ENCODE measurements around the gene TMIGD3. TPM values are rescaled to one million over a fixed set of nuclear protein-coding genes. Genes with fewer than 3 reads are reported as not detected.

TMIGD3 gene
- total RNA-seq, 4 donors from 2014 or later = 4.4 to 17.1 (median 5.1) TPM

DNA sequence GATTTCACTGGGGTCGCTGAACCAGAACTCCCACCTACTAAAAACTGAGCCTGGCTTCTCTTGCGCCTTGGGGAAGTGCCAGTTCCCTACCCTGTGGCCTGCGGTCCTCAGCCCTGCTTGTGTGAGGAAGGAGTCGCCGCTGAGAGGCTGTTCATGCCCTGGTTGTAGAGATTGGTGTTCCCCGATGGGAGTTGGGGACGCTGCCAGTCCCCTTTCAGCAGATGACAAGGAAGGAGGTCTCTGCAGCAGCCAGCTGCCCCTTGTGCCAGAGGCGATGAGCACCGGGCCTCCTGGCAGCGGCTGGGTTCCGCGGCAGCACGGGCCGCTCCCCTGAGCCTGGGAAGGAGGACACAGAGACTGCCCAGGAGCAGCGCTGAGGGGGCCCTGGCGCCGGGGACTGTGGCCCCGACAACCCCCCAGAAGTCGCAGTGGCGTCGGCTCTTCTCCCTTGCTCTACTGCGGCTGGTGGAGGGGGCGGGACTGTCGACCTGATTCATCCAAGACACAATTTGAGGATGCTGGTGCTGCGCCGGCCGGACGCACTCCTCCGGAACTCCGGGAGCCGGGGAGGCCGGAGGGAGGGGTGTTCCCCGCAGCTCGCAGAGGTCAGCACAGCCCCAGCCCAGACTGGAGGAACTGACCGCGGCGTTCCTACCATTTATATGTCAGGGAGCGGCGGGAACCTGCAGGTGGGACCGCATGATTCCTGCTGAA, 12.0 kb upstream of the TMIGD3 start:
- TF ChIP-seq, protein P1, sequence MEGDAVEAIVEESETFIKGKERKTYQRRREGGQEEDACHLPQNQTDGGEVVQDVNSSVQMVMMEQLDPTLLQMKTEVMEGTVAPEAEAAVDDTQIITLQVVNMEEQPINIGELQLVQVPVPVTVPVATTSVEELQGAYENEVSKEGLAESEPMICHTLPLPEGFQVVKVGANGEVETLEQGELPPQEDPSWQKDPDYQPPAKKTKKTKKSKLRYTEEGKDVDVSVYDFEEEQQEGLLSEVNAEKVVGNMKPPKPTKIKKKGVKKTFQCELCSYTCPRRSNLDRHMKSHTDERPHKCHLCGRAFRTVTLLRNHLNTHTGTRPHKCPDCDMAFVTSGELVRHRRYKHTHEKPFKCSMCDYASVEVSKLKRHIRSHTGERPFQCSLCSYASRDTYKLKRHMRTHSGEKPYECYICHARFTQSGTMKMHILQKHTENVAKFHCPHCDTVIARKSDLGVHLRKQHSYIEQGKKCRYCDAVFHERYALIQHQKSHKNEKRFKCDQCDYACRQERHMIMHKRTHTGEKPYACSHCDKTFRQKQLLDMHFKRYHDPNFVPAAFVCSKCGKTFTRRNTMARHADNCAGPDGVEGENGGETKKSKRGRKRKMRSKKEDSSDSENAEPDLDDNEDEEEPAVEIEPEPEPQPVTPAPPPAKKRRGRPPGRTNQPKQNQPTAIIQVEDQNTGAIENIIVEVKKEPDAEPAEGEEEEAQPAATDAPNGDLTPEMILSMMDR (IDR thresholded peaks at IDR 0.05) = no peak
- peak; percentile 44 for DNase-seq (ENCODE audit: low spot score)

DNA sequence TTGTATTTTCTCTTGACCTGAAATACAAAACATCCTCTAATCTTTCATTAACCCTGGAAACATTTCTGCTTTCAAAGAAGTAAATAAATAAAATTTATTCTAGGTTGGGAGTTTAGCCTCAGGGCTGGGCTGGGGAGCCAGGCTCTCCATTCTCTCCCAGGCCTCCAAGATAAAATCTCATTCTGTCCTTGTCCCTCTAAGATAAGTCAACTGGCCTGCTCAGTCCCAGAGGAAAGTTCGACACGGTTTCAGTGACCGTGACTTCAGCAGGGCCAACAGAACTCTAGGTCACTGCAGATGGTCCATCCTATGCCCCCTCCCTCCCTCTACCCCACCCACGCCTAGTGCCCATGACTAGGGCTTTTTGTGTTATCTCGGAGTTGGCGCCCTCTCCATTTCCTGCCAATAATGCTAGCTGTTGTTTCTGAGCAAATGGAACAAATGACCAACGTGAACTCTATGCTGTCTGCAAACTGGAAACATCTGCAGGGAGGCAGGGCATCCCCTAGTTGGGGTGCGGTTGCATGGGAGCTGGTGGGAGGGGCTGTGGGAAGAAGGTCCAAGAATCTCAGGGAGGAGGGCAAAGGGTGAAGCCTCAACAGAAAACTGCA, 10.1 kb upstream of the TMIGD3 start:
- no peak for DNase-seq (ENCODE audit: low spot score)
- TF ChIP-seq, protein P1 (IDR thresholded peaks at IDR 0.05) = no peak
- ATAC-seq (ENCODE audit: low FRiP score) = no peak

More for the DNA sequence above, 12.0 kb upstream of the TMIGD3 start:
- peak; percentile 66 for ATAC-seq (ENCODE audit: low FRiP score)

DNA sequence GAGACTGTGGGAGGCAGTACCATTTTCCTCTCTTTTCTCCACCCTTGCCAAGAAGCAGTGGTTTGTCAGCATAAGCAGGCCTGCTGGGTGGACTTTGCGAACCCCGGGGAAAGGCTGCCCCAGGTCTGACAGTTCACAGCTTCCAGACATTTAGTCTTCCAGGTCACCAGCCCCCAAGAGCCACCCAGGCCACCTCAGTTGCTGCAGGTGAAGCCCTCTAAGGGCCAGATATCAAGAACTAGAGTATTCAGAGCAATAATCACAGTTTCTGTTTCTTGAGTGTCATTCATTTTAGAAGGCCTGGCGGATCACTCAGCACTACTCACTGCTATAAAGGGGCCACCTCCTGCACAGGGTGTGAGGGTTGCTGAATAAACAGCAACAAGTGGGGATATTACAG, 9.5 kb upstream of the TMIGD3 start:
- TF ChIP-seq, protein P1 (IDR thresholded peaks at IDR 0.05) = no peak
- DNase-seq (ENCODE audit: low spot score) (no peak), ATAC-seq (ENCODE audit: low FRiP score) (no peak)

DNA sequence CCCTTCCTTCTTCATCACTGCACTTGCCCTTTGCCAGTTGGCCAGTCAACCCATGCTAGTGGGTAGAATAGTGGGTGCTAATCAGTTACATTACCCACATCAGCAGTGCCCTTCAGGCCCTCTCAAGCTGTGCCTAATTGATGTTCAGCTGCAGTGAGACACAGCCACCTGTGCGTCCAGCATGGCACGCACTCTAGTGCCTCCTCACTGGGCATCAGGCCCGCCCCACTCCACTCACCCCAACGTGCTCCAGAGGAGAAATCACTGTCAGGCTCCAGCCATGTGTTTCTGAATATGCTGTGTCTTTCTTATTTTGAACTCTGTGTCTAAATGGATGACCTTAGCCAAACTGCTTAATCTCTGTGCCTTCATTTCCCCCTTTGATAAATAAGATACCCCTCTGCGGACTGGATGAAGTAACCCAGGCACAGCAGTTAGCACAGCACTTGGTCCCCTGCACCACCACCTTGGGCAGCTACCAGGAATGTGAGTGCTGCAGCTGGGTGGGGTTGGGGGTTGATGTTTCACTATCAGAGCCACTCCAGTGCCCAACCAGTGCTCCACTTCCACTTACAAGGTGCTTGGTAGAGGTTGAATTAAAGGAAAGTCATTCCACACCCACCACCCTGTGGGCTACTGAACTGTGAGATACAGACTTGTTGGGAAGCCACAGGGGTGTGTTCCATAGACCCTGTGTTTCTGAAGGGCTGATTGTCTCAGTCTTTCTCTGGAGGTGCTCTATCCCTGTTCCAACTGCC, 8.9 kb upstream of the TMIGD3 start:
- ATAC-seq (ENCODE audit: low FRiP score) = no peak
- TF ChIP-seq, protein P1 (IDR thresholded peaks at IDR 0.05) = no peak
- no peak for DNase-seq (ENCODE audit: low spot score)

DNA sequence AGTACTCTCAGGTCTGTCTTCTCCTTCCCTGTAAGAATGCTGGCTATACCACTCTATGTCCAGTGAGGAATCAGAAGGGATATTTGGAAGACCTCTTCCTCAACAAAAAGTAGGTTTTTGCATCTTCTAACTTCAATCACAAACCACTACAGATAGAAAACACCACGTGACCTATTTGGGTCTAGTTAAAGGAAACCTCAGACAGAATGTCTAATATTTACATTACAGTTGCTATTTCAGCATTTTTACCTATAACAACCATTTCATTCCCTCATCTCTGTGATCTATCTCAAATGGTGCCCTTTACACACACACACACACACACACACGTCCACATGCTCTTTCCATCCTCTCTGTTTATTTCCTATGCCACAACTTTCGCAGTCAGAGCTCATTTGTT, 7.9 kb upstream of the TMIGD3 start:
- no peak for DNase-seq (ENCODE audit: low spot score)
- TF ChIP-seq, protein P1 (IDR thresholded peaks at IDR 0.05) = no peak
- ATAC-seq (ENCODE audit: low FRiP score) = no peak

DNA sequence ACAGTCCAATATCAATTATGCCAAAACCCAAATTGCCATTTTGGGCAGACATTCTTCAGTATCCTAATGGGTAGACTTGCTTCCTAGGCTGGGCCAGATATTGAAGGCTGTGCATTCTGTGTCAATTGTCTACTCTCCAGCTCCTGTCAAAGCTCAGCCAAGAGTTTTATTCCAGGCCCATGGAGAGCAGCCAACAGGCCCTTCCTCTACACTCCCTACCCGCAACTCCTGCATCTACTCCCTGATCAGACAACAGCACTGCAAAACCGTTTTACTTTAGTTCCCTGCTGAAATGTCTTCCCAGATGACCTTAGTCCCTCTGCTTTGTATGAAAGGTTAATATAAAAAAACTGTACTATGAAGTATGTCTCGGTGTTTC, 6.6 kb upstream of the TMIGD3 start:
- no peak for ATAC-seq (ENCODE audit: low FRiP score)
- no peak for DNase-seq (ENCODE audit: low spot score)
- TF ChIP-seq, protein P1 (IDR thresholded peaks at IDR 0.05) = no peak
